HFFc6 (cell line): ENCODE measurements around the gene PABPC3. TPM values are rescaled to one million over a fixed set of nuclear protein-coding genes. Genes with fewer than 3 reads are reported as not detected.

Source experiments
- DNase-seq: peaks from one replicate; pipeline ENCODE4 v3.0.0-alpha.2; 2018
- H3K27ac Mint-ChIP-seq: 2 replicates; pipeline ENCODE4 v1.8.0; 2020; ENCODE audit warnings: mild to moderate bottlenecking, mixed read lengths
- H3K27me3 Mint-ChIP-seq: 2 replicates; pipeline ENCODE4 v1.8.0; 2021; ENCODE audit warnings: mild to moderate bottlenecking, moderate library complexity, mixed read lengths; ENCODE audit not compliant: insufficient read depth
- H3K36me3 Mint-ChIP-seq: 2 replicates; pipeline ENCODE4 v1.8.0; 2021; ENCODE audit warnings: low read depth, mixed read lengths
- H3K4me1 Mint-ChIP-seq: 2 replicates; pipeline ENCODE4 v1.8.0; 2020; ENCODE audit warnings: low read depth, mixed read lengths
- H3K4me3 Mint-ChIP-seq: 2 replicates; pipeline ENCODE4 v1.8.0; 2020; ENCODE audit warnings: mild to moderate bottlenecking, moderate library complexity, mixed read lengths
- H3K9me3 Mint-ChIP-seq: 2 replicates; pipeline ENCODE4 v1.8.0; 2020; ENCODE audit warnings: mild to moderate bottlenecking, mixed read lengths
- total RNA-seq, 6 experiments: library from RNA; stranded (reverse); fragmentation: NEBNext Ultra II Directional; extraction: Animal tissue kit (Norgen Biotek cat#: 25700); gene quantifications; 2 replicates in 1 of 6; 3 replicates in 5 of 6; pipeline ENCODE4 v1.2.3, GENCODE V29; 2021
- TF ChIP-seq, protein P1 (sequence below): fragments of 200-600 bp; sonication (generic); IDR thresholded peaks from 2 replicates; pipeline ENCODE4 v1.5.0; 2021; ENCODE audit warnings: antibody characterized with exemption, mild to moderate bottlenecking

The PABPC3 gene
- total RNA-seq, 6 experiments from 2014 or later, result 0.14 to 0.38 (median 0.32) TPM

DNA sequence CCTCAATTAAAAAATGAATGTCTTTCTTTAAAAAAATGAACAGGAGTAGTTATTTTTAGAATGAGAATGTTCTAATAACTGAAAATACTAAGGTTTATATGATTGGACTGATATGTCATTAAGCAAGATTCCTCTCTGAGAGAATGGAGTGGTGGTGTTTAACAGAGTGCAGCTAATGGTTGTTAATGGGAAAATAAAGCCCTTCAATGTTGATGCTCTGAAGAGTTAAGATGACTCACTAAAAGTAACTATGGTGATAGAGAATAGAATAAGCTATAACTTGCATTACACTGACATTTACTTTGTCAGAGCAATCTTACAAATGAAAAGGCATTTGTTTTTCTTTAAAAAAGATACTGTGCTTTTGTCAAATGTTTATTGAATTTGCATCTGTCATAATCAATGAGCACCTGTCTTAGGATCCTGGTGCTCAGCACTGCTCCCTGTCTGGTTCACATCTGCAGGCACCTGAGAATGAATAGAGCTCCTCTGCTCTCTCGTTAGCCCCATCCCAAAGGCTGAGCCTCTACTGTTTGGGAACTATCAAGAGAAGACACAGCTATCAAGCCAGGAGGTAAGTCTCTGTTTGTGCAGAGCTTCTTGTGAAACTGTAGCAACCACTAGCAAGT is 15.1 kb downstream of the PABPC3 start:
- Mint-ChIP-seq H3K4me1 (0 out of 2 replicates have a peak, but pooled peaks cover 5% of the 10 kb centered on the region), H3K27ac (no peak overlapping the region), H3K4me3 (no peak overlapping the region), H3K36me3 (no peaks in the 10 kb centered on the region), H3K27me3 (peaks cover 5% of the 10 kb centered on the region), H3K9me3 (no peaks in the 10 kb centered on the region)
- TF ChIP-seq, protein P1, sequence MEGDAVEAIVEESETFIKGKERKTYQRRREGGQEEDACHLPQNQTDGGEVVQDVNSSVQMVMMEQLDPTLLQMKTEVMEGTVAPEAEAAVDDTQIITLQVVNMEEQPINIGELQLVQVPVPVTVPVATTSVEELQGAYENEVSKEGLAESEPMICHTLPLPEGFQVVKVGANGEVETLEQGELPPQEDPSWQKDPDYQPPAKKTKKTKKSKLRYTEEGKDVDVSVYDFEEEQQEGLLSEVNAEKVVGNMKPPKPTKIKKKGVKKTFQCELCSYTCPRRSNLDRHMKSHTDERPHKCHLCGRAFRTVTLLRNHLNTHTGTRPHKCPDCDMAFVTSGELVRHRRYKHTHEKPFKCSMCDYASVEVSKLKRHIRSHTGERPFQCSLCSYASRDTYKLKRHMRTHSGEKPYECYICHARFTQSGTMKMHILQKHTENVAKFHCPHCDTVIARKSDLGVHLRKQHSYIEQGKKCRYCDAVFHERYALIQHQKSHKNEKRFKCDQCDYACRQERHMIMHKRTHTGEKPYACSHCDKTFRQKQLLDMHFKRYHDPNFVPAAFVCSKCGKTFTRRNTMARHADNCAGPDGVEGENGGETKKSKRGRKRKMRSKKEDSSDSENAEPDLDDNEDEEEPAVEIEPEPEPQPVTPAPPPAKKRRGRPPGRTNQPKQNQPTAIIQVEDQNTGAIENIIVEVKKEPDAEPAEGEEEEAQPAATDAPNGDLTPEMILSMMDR, result no peak
- DNase-seq, result no peak

DNA sequence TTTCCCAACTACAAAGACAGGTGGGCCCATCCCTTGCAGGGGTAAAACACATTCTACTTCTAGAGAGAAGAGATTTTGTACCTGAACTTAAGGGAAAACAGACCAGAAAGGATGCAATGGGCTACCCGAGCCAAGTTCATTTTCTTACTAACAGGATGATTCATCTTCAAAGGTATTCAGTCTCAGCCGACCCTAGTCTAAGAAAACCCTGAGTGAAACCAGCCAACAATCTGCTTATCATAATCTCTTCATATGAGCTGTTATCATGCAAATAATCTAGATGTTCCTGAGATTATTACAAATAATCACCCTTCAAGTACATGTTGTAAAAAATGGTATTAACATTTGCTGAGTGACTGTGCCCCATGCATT is 15.6 kb downstream of the PABPC3 start:
- H3K36me3 Mint-ChIP-seq, result no peaks in the 10 kb centered on the region
- H3K9me3 Mint-ChIP-seq, result no peaks in the 10 kb centered on the region
- TF ChIP-seq, protein P1, result no peak
- H3K4me3 Mint-ChIP-seq, result no peak overlapping the region
- peaks cover 5% of the 10 kb centered on the region for H3K27me3 Mint-ChIP-seq
- no peak overlapping the region for H3K27ac Mint-ChIP-seq
- no peak for DNase-seq
- 0 out of 2 replicates have a peak, but pooled peaks cover 5% of the 10 kb centered on the region for H3K4me1 Mint-ChIP-seq

DNA sequence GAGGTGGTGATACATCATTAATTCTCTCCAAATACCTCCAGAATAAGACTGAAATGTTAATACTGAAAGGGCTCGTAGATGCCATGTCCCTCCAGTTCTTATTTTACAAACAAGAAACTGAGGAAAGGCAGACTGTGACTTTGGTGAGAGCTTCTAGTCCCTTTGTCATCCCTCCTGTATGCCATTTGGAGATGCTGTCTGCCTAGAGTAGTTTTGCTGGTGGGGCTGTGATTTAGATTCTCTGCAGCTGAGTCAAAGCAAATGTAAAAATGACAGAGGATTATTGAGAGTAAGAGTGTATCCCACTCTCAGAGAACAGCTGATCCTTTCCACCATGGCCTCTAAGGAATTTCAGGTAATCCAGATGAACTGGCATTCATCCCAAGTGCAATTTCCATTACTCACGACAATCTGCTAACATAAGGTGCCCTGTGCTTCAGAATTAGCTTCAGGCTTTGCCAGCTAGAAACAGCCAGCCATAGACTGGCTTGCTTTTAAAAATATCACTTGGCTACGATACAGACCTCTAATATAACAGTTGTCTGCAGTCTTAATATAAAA is 16.8 kb downstream of the PABPC3 start:
- H3K4me1 Mint-ChIP-seq, result 0 out of 2 replicates have a peak, but pooled peaks cover 5% of the 10 kb centered on the region
- H3K36me3 Mint-ChIP-seq, result no peaks in the 10 kb centered on the region
- no peak for DNase-seq
- TF ChIP-seq, protein P1, result no peak
- no peak overlapping the region for H3K4me3 Mint-ChIP-seq
- H3K27ac Mint-ChIP-seq, result no peak overlapping the region
- H3K9me3 Mint-ChIP-seq, result no peaks in the 10 kb centered on the region
- H3K27me3 Mint-ChIP-seq, result peaks cover 9% of the 10 kb centered on the region

DNA sequence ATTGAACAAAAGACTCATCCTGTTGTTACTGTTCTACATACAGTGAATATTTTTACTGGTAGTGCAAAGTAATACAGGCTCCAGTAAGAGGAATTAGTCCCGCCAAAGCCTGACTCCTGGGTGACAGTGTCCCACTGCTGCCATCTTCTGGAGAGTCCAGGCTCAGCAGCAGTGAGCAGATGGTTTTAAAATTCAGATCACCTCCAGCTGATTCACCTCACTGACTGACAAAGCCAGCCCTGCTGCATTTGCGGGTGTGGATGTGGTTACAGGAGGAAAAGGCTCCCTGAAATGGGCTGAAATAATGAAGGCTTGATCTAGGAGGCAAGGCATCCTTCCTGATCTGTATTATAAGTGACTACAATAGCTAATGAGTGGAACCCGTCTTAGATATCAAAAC is 18.3 kb downstream of the PABPC3 start:
- peak; percentile 77 for DNase-seq
- Mint-ChIP-seq H3K27ac (no peak overlapping the region), H3K36me3 (no peaks in the 10 kb centered on the region), H3K27me3 (peaks cover 12% of the 10 kb centered on the region), H3K4me1 (0 out of 2 replicates have a peak, but pooled peaks cover 5% of the 10 kb centered on the region), H3K4me3 (no peak overlapping the region), H3K9me3 (no peaks in the 10 kb centered on the region)
- TF ChIP-seq, protein P1, result peak; percentile 87

DNA sequence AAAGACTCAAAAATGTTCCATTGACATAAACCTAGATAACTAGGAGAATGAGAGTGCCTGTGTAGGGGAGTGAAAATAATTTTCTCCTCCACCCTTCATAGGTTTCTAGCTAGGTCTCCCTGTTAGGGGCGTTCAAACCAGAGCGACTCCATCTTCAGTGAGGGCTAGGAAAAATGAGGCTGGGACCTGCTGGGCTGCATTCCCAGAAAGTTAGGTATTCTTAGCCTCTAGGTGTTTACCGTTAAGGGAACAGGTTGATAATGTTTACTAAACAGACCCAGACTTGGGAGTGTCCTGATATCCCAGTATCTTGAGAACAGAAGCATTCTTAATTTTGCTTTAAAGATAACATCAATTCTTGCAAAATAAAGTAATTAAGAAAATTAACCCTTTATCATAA is 20.1 kb downstream of the PABPC3 start:
- no peak for DNase-seq
- TF ChIP-seq, protein P1, result no peak
- no peak overlapping the region for H3K27ac Mint-ChIP-seq
- H3K27me3 Mint-ChIP-seq, result peaks cover 12% of the 10 kb centered on the region
- no peaks in the 10 kb centered on the region for H3K36me3 Mint-ChIP-seq
- no peaks in the 10 kb centered on the region for H3K9me3 Mint-ChIP-seq
- 0 out of 2 replicates have a peak, but pooled peaks cover 5% of the 10 kb centered on the region for H3K4me1 Mint-ChIP-seq
- no peak overlapping the region for H3K4me3 Mint-ChIP-seq
